NCI-H128 (cell line): ENCODE results near the gene ITGA8.
"Not testable (repeated sequence)": the region's sequence is repeated elsewhere in the genome, so short reads cannot be mapped to it uniquely, and the experiment has no call there.

Source experiments
- DNase-seq: peaks from one replicate; lab custom pipeline; 2025; ENCODE audit not compliant: unreplicated experiment; lab: John Stamatoyannopoulos, UW

The ITGA8 gene

GRCh38 chr10:15719899-15720634 lies at the start of gene ITGA8:
Gene ITGA8 (minus strand): TSS chr10:15719922. CDS start chr10:15719771, 151 bp downstream.
- DNase-seq, result no peak

- no peak for DNase-seq
Observed at GRCh38 chr10:15764892-15765454, 45.3 kb upstream of the ITGA8 start.

- no peak for DNase-seq
Observed at GRCh38 chr10:15763006-15763405, 43.3 kb upstream of the ITGA8 start.

GRCh38 chr10:15762239-15762638 lies 42.5 kb upstream of the ITGA8 start:
- not testable (repeated sequence) for DNase-seq

- DNase-seq, result not testable (repeated sequence)
Observed at GRCh38 chr10:15761224-15761623, 41.5 kb upstream of the ITGA8 start.

- DNase-seq, result no peak
Observed at GRCh38 chr10:15760681-15761080, 41.0 kb upstream of the ITGA8 start.

- DNase-seq, result no peak
Observed at GRCh38 chr10:15759265-15759664, 39.5 kb upstream of the ITGA8 start.

- no peak for DNase-seq
Observed at GRCh38 chr10:15758618-15759017, 38.9 kb upstream of the ITGA8 start.

GRCh38 chr10:15754937-15755336 lies 35.2 kb upstream of the ITGA8 start:
- no peak for DNase-seq

GRCh38 chr10:15751046-15751445 lies 31.3 kb upstream of the ITGA8 start:
- DNase-seq, result no peak

GRCh38 chr10:15748126-15748525 lies 28.4 kb upstream of the ITGA8 start:
- no peak for DNase-seq

GRCh38 chr10:15747632-15748031 lies 27.9 kb upstream of the ITGA8 start:
- no peak for DNase-seq

- no peak for DNase-seq
Observed at GRCh38 chr10:15745751-15746150, 26.0 kb upstream of the ITGA8 start.

- no peak for DNase-seq
Observed at GRCh38 chr10:15744217-15744865, 24.6 kb upstream of the ITGA8 start.

GRCh38 chr10:15743443-15743842 lies 23.7 kb upstream of the ITGA8 start:
- DNase-seq, result no peak

- DNase-seq, result no peak
Observed at GRCh38 chr10:15742836-15743235, 23.1 kb upstream of the ITGA8 start.

- no peak for DNase-seq
Observed at GRCh38 chr10:15742102-15742501, 22.4 kb upstream of the ITGA8 start.

GRCh38 chr10:15741581-15741980 lies 21.9 kb upstream of the ITGA8 start:
- no peak for DNase-seq

GRCh38 chr10:15740261-15740660 lies 20.5 kb upstream of the ITGA8 start:
- no peak for DNase-seq

GRCh38 chr10:15739254-15739970 lies 19.7 kb upstream of the ITGA8 start:
- DNase-seq, result no peak

- no peak for DNase-seq
Observed at GRCh38 chr10:15738270-15738925, 18.7 kb upstream of the ITGA8 start.
